Lower leg skin (tissue), 4 donors: ENCODE data around the gene CXXC5. TPM values are rescaled to one million over a fixed set of nuclear protein-coding genes. Genes with fewer than 3 reads are reported as not detected.

Source experiments
- DNase-seq, 2 donors: peaks; one replicate each; pipeline ENCODE4 v3.0.0-alpha.2; 2019; ENCODE audit warnings: low spot score in 2 of 2
- H3K4me3 ChIP-seq: fragments of 200-600 bp; sonication (generic); 2 replicates; pipeline ENCODE4 v1.5.1; 2017; ENCODE audit warnings: mild to moderate bottlenecking, low read depth; ENCODE audit not compliant: poor library complexity, severe bottlenecking
- POLR2A ChIP-seq, 2 donors: fragments of 450-650 bp; IDR thresholded peaks; one replicate each; pipeline ENCODE4 v1.6.1; 2016 to 2017; ENCODE audit warnings: antibody characterized with exemption in 2 of 2, mild to moderate bottlenecking in 1 of 2, moderate library complexity in 1 of 2
- WGBS, 2 donors: methylation state at CpG; one replicate each; pipeline ENCODE4 v1.1.5; 2018; 5-methylcytosine and 5-hydroxymethylcytosine counted together
- intact Hi-C: fragments of 100-400 bp; cut with DNase I; formaldehyde crosslinking; loops from one replicate; pipeline ENCODE4 v1.15.0; 2023; ENCODE audit warnings: low total_unique reads
- total RNA-seq, 4 donors: library from RNA; depleted of rRNA; stranded (reverse); fragments of >200 nt; gene quantifications; one replicate each; pipeline ENCODE4 v1.1.0, GENCODE V29; 2016
- TF ChIP-seq, protein P1 (sequence below), 3 donors: fragments of 450-650 bp; IDR thresholded peaks; one replicate each; pipeline ENCODE4 v1.5.1; 2016; ENCODE audit warnings: antibody characterized with exemption in 3 of 3, mild to moderate bottlenecking in 3 of 3, moderate library complexity in 2 of 3

The CXXC5 gene
- total RNA-seq, 4 donors from 2014 or later: 36.4 to 69.3 (median 45.2) TPM

DNA sequence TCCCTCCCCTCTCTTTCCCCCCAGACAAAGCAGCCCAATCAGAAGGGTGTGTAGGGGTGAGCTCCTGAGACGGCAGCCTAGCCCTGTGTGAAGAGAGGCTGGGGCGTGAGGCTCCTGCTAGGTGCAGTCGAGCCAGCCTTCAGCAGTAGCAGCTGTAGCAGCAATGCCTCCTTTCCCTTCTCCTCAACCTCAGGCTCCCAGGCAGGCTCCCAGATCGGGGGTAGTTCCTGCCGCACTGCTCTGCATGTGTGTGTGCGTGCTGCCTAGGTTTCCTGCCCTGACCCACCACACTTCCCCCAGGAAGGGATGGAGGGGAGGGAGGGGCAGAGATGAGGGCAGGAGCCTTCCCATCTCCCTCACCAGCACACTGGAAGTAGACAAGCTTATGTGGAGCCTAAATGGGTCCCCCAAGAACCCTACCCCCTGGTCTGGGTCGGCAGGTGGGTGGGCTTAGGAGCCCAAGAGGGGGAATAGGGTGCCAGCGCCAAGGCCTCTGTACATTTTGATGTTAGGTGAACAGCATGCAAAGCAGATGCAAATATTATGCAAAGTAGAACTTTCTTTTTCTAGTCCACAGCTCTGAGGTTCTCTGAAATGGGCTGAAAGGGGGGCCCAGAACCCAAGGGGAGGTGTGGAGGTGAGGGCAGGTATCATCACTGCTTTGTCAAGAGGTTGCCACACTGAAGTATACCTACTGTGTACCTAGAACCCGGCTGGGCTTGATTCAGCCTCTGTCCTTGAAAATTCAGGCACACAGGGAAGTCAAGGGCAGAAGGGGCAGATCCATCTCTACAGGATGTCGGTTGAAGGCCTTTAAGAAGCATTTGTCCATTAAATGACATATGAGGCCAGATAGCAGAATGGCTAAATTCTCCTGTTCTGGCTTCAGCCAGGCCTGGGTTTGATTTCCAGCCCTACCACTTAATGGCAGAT is 57.8 kb downstream of the CXXC5 start:
- intact Hi-C loops: no loop called here
- WGBS, 2 donors: 73 to 83% methylated on average over 10 of the region's 10 CpGs
- TF ChIP-seq POLR2A (IDR thresholded peaks at IDR 0.05): no peak
- TF ChIP-seq, protein P1, sequence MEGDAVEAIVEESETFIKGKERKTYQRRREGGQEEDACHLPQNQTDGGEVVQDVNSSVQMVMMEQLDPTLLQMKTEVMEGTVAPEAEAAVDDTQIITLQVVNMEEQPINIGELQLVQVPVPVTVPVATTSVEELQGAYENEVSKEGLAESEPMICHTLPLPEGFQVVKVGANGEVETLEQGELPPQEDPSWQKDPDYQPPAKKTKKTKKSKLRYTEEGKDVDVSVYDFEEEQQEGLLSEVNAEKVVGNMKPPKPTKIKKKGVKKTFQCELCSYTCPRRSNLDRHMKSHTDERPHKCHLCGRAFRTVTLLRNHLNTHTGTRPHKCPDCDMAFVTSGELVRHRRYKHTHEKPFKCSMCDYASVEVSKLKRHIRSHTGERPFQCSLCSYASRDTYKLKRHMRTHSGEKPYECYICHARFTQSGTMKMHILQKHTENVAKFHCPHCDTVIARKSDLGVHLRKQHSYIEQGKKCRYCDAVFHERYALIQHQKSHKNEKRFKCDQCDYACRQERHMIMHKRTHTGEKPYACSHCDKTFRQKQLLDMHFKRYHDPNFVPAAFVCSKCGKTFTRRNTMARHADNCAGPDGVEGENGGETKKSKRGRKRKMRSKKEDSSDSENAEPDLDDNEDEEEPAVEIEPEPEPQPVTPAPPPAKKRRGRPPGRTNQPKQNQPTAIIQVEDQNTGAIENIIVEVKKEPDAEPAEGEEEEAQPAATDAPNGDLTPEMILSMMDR (IDR thresholded peaks at IDR 0.05): no peak
- DNase-seq: no peak
- no peak overlapping the region for H3K4me3 ChIP-seq

DNA sequence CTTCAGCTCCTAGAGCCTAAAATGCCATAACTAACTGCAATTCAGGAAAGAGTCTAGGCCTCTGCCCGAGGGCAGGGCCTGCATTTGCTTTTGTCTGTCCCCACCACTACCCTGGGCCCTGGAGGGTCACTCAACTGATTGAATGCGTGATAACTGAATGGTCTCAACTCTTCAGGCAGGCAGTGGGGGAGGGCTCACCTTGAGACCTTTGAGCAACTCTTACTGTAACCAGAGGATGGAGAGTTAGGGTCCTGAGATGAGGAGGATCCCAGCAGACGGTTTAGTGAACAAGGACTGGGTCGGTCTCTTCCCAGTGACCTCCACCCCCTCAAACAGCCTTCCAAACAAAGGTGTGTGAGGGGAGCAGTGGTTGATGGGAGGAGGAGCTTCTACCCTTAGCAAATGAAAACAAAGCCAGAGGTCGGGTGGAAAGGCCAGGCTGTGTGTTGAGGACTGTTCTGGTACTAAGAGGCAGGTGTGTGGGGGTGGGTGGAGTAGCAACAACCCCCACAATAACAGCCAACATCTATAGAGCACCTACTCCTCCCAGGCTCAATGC is 59.4 kb downstream of the CXXC5 start:
- DNase-seq: no peak
- TF ChIP-seq, protein P1 (IDR thresholded peaks at IDR 0.05): no peak
- TF ChIP-seq POLR2A (IDR thresholded peaks at IDR 0.05): no peak
- H3K4me3 ChIP-seq: no peak overlapping the region
- intact Hi-C loops: no loop called here
- WGBS, 2 donors: 86 to 93% methylated on average over 5 of the region's 5 CpGs

GRCh38 chr5:139708434-139708861 is 60.3 kb downstream of the CXXC5 start:
- no peak overlapping the region for H3K4me3 ChIP-seq
- WGBS, 2 donors: 63 to 69% methylated on average over 4 of the region's 4 CpGs
- TF ChIP-seq, protein P1 (IDR thresholded peaks at IDR 0.05): no peak
- TF ChIP-seq POLR2A (IDR thresholded peaks at IDR 0.05): no peak
- no peak for DNase-seq
- intact Hi-C loops: no loop called here

- intact Hi-C loops: no loop called here
- H3K4me3 ChIP-seq: no peak overlapping the region
- no peak for TF ChIP-seq POLR2A (IDR thresholded peaks at IDR 0.05)
- TF ChIP-seq, protein P1 (IDR thresholded peaks at IDR 0.05): no peak
- 16 to 41% methylated on average over 8 to 12 of the region's 44 CpGs for whole genome bisulfite sequencing, 2 donors
- DNase-seq: no peak
Observed at GRCh38 chr5:139708877-139709581, 60.9 kb downstream of the CXXC5 start.

GRCh38 chr5:139709582-139710318 is 61.6 kb downstream of the CXXC5 start:
- 28 to 35% methylated on average over 13 to 23 of the region's 56 CpGs for WGBS, 2 donors
- TF ChIP-seq, protein P1 (IDR thresholded peaks at IDR 0.05): no peak
- no peak for TF ChIP-seq POLR2A (IDR thresholded peaks at IDR 0.05)
- intact Hi-C loops: no loop called here
- DNase-seq: no peak
- H3K4me3 ChIP-seq: no peak overlapping the region
